Transverse colon (tissue), 4 donors: ENCODE measurements around the gene SRPK2. TPM values are rescaled to one million over a fixed set of nuclear protein-coding genes. Genes with fewer than 3 reads are reported as not detected.

Experiments
- DNase-seq: peaks from one replicate; pipeline ENCODE4 v3.0.0-alpha.2; 2019
- H3K27ac ChIP-seq, 4 donors: fragments of 200-600 bp; sonication (generic); 2 replicates each; pipeline ENCODE4 v1.5.1; 2016 to 2018; ENCODE audit warnings: inconsistent platforms in 4 of 4
- H3K27me3 ChIP-seq: fragments of 200-600 bp; sonication (generic); 2 replicates; pipeline ENCODE4 v1.5.1; 2017; ENCODE audit warnings: inconsistent platforms
- H3K36me3 ChIP-seq, 4 donors: fragments of 200-600 bp; sonication (generic); 2 replicates each; pipeline ENCODE4 v1.5.1; 2017 to 2019; ENCODE audit warnings: inconsistent platforms in 4 of 4
- H3K4me1 ChIP-seq, 4 donors: fragments of 200-600 bp; sonication (generic); 2 replicates each; pipeline ENCODE4 v1.5.1; 2017 to 2020; ENCODE audit warnings: inconsistent platforms in 4 of 4
- H3K4me3 ChIP-seq, 4 donors: fragments of 200-600 bp; sonication (generic); 1 replicate in 1 of 4; 2 replicates in 3 of 4; pipeline versions ENCODE4 v1.5.1 to v1.6.1; 2017 to 2019; ENCODE audit warnings: inconsistent platforms in 4 of 4
- H3K9me3 ChIP-seq, 2 donors: fragments of 200-600 bp; sonication (generic); 2 replicates each; pipeline ENCODE4 v1.5.1; 2017 to 2019; ENCODE audit warnings: inconsistent platforms in 2 of 2
- CTCF ChIP-seq, 5 experiments: fragments of 200-600 bp in 3 of 5; fragments of 450-650 bp in 2 of 5; sonication (generic) in 3 of 5; IDR thresholded peaks; 1 replicate in 2 of 5; 2 replicates in 3 of 5; pipeline ENCODE4 v1.5.1; 2016 to 2017; ENCODE audit warnings: antibody characterized with exemption in 5 of 5, inconsistent platforms in 3 of 5, mild to moderate bottlenecking in 2 of 5, moderate library complexity in 1 of 5
- EP300 ChIP-seq: sonication (generic); formaldehyde crosslinking; IDR thresholded peaks from one replicate; pipeline ENCODE4 v1.6.1; 2017; ENCODE audit warnings: antibody characterized with exemption, low read depth
- POLR2A ChIP-seq: fragments of 450-650 bp; IDR thresholded peaks from one replicate; pipeline ENCODE4 v1.6.1; 2016; ENCODE audit warnings: antibody characterized with exemption, mild to moderate bottlenecking, moderate library complexity
- POLR2AphosphoS5 ChIP-seq, 3 donors: sonication (generic); formaldehyde crosslinking; IDR thresholded peaks; one replicate each; pipeline ENCODE4 v1.6.1; 2016; ENCODE audit warnings: antibody characterized with exemption in 3 of 3
- WGBS, 2 donors: methylation state at CpG; one replicate each; pipeline ENCODE4 v1.1.5; 2018; ENCODE audit warnings: low coverage in 1 of 2; 5-methylcytosine and 5-hydroxymethylcytosine counted together
- in situ Hi-C, 4 donors: fragments of 200-750 bp; cut with MboI; loops; one replicate each; pipeline versions ENCODE4 v1.15.0 to v1.15.1; 2017; ENCODE audit warnings: low sequenced_read_pairs in 3 of 4, low pct_ligation_motif_present in 1 of 4, low pct_unique_long_range_greater_than_20kb in 1 of 4
- intact Hi-C: fragments of 100-400 bp; cut with DNase I; formaldehyde crosslinking; loops from one replicate; pipeline ENCODE4 v1.15.1; 2023; ENCODE audit warnings: low total_unique reads
- total RNA-seq, 4 donors: library from RNA; depleted of rRNA; stranded (reverse); fragments of >200 nt; gene quantifications; one replicate each; pipeline ENCODE4 v1.1.0, GENCODE V29; 2016

SRPK2 gene
- total RNA-seq, 4 donors from 2014 or later = 18.3 to 93.1 (median 43.8) TPM

GRCh38 chr7:105204953-105205352 lies 183.8 kb downstream of the SRPK2 start:
- Histone ChIP-seq H3K36me3 (no peaks in the 10 kb centered on the region), H3K27ac (no peak overlapping the region), H3K4me1 (peaks cover 0 to 9% (median 3%) of the 10 kb centered on the region in 4 donors), H3K27me3 (no peaks in the 10 kb centered on the region), H3K4me3 (no peak overlapping the region), H3K9me3 (no peaks in the 10 kb centered on the region)
- WGBS, 2 donors = 87% methylated on average over 2 of the region's 2 CpGs; no CpG with 5 or more reads in 1 of the 2 donors
- intact Hi-C loops = loop anchor here (5.0 kb wide), 1 partner anchor 403 kb away; no protein-coding TSS in a partner anchor
- TF ChIP-seq POLR2A (no peak), CTCF (IDR thresholded peaks at IDR 0.05) (no peak)
- DNase-seq = no peak
- in situ Hi-C loops = no loop called here

- Histone ChIP-seq H3K27ac (no peak overlapping the region), H3K9me3 (no peaks in the 10 kb centered on the region), H3K36me3 (no peaks in the 10 kb centered on the region), H3K4me3 (no peak overlapping the region), H3K27me3 (no peaks in the 10 kb centered on the region), H3K4me1 (peaks cover 0 to 5% (median under 1%) of the 10 kb centered on the region in 4 donors)
- WGBS, 2 donors = 98 to 100% methylated on average over 3 to 9 of the region's 9 CpGs
- TF ChIP-seq POLR2AphosphoS5 (IDR thresholded peaks at IDR 0.05) (no peak), CTCF (IDR thresholded peaks at IDR 0.05) (no peak), EP300 (no peak), POLR2A (no peak)
- DNase-seq = no peak
- in situ Hi-C loops (no loop called here), intact Hi-C loops (loop anchor here (5.0 kb wide), 1 partner anchor 402 kb away; no protein-coding TSS in a partner anchor)
Measured at GRCh38 chr7:105204520-105204919, 184.2 kb downstream of the SRPK2 start.

- DNase-seq = no peak
- Histone ChIP-seq H3K27ac (no peak overlapping the region), H3K27me3 (no peaks in the 10 kb centered on the region), H3K4me3 (no peak overlapping the region), H3K36me3 (no peaks in the 10 kb centered on the region), H3K9me3 (no peaks in the 10 kb centered on the region), H3K4me1 (peaks cover 0 to 7% (median 0%) of the 10 kb centered on the region in 4 donors)
- no peak for TF ChIP-seq POLR2AphosphoS5 (IDR thresholded peaks at IDR 0.05)
- TF ChIP-seq POLR2A = no peak
- TF ChIP-seq EP300 = no peak
- TF ChIP-seq CTCF (IDR thresholded peaks at IDR 0.05) = no peak
- WGBS, 2 donors = 65 to 74% methylated on average over 3 of the region's 3 CpGs
- in situ Hi-C loops = no loop called here
- intact Hi-C loops = loop anchor here (5.0 kb wide), 1 partner anchor 400 kb away; no protein-coding TSS in a partner anchor
Measured at GRCh38 chr7:105202616-105203015, 186.1 kb downstream of the SRPK2 start.

GRCh38 chr7:105199386-105199785 lies 189.3 kb downstream of the SRPK2 start:
- no peak for TF ChIP-seq POLR2A
- TF ChIP-seq CTCF (IDR thresholded peaks at IDR 0.05) = no peak
- no peak for TF ChIP-seq POLR2AphosphoS5 (IDR thresholded peaks at IDR 0.05)
- no peak for TF ChIP-seq EP300

More at GRCh38 chr7:105199386-105199785, 189.3 kb downstream of the SRPK2 start:
- Histone ChIP-seq H3K4me1 (peaks cover 0 to 7% (median 0%) of the 10 kb centered on the region in 4 donors), H3K27ac (no peak overlapping the region), H3K36me3 (no peaks in the 10 kb centered on the region), H3K9me3 (no peaks in the 10 kb centered on the region), H3K4me3 (no peak overlapping the region), H3K27me3 (no peaks in the 10 kb centered on the region)
- intact Hi-C loops (no loop called here), in situ Hi-C loops (no loop called here)
- WGBS, 2 donors = 91 to 94% methylated on average over 1 of the region's 1 CpG
- no peak for DNase-seq
